GM12874 (cell line): Measurements from ENCODE around the gene STPG2.

Experiments
- CTCF ChIP-seq: IDR thresholded peaks from 2 replicates; pipeline ENCODE4 v1.5.1; 2011; ENCODE audit warnings: low read depth, mild to moderate bottlenecking, control low read depth, low read length, moderate library complexity; ENCODE audit not compliant: insufficient read depth

Gene STPG2

DNA sequence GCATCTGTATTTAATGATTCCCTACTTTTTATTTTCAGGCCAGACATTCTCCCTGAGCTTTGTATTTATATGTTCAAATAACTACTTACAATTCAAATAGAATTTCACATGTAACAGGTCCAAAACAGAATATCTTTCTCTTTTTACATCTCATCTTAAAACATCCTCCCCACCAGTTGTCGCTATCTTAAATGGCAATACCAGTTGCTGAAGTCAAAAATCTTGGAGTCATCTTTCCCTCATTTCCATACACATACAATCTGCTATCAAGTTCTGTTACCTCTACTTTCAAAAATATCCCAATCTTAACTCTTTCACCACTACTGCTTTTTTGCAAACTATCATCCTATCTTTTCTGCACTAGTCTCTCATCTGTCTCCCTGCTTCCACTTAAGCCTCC lies 330.5 kb downstream of the STPG2 start:
- no peak for TF ChIP-seq CTCF

DNA sequence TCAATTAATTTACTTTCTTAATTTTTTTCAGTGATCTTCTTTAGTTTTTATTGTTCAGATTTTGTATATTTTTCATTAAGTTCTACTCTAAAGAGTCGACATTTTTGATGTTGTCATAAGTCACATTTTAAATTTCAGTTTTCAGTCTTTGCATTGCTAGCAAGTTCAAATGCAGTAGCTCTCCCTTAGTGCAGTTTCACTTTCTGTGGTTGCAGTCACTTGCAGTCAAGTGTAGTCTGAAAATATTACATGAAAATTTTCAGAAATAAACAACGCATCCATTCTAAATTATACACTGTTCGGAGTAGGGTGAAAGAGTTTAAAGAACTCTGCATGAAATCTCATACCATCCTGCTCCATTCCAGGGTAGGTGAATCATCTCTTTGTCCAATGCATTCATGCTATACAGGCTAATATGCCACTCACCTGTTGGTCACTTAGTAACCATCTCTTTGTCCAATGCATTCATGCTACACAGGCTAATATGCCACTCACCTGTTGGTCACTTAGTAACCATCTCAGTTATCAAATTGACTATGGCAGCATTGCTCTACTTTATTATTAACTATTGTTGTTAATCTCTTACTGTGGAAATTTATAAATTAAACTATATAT lies 356.9 kb downstream of the STPG2 start:
- no peak for TF ChIP-seq CTCF

- no peak for TF ChIP-seq CTCF
Observed at GRCh38 chr4:97778174-97778573, 365.1 kb downstream of the STPG2 start.

DNA sequence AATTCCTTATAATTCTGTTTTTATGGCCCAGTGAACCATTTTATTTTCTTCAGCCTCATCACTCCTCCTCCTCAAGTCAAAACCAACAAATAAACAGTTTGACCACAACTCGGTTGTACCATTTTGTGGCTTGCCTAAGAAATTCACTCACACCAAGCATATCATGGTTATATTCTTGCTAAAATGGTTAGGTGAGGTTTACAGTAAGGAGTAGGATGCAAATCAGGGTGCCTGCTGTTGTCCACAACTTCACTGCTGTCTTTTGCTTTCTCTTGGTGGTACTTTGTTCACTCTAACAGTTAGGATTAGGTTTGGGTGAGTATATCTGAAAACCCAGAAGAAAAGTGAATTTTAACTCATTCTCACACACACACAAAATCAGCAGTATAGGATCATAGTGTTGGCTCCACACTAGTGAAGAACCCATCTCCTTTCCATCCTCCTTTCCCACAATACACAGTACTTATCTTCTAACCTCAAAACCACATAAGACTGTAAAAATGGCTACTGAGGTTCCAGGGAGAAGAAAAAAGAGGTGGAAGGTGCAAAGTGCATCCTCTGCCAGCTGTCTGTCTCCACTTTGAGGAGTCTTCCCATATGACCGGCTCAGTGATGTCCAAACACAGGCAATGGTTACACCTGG lies 368.8 kb downstream of the STPG2 start:
- TF ChIP-seq CTCF, result no peak

- TF ChIP-seq CTCF, result no peak
Observed at GRCh38 chr4:97770222-97770621, 373.1 kb downstream of the STPG2 start.

DNA sequence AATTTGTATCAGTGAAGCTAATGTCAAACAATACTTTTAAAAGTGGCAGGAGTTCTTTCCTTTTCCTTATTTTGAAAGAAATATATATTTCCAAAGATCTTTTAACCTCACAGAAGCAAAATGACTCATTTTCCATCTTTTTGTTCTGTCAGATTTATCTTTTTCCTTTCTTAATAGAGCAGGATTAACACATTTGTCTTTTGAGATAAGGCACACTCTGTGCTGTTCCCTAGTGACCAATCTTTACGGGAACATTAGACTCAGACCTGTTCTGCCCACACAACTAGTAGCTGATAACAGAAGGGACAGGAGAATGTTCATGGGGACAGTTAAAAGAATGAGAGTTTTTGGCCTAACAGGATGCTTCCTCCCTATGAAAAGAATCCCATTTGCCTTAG lies 381.2 kb downstream of the STPG2 start:
- no peak for TF ChIP-seq CTCF

DNA sequence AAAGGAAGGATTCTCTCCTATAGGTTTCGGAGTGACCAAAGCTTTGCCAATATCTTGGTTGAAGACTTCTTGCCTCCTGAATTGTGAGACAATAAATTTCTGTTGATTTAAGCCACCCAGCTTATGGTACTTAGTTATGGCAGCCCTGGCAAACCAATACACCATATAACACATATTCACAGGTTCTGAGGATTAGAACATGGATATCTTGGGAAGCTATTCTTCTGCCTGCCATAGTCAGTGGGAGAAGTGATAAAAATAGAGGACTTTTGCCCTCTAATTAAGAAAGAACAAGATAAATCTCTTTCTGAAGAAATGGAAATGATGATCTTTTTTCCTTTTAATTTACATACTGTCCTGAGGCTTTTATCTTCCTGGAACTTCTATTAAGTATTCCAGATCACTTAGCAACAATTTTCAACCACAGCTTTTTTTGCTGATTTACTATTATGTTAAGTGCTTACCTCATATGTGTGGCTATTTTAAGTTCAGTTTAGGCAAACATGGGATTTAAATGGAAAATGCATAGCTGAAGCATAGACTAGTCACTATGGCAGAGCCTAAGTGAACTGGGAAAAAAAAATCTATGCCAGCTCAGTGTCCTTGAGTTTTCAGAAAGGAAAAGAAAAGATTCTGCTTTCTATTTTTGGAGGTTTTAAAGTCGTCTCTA lies 381.7 kb downstream of the STPG2 start:
- TF ChIP-seq CTCF, result no peak
